ENCODE measurements around the gene SOX8. TPM values are rescaled to one million over a fixed set of nuclear protein-coding genes. Genes with fewer than 3 reads are reported as not detected.

The SOX8 gene
- total and polyA plus RNA-seq, 2 experiments from 2014 or later = 5.7 to 26.2 TPM

- no peaks in the 10 kb centered on the region for H3K27me3 ChIP-seq (ENCODE audit: insufficient read depth)
- no peaks in the 10 kb centered on the region for H4K20me1 ChIP-seq (replicated peaks; ENCODE audit: insufficient read depth)
- H3K36me3 ChIP-seq (ENCODE audit: insufficient read depth) = no peaks in the 10 kb centered on the region
- Mint-ChIP-seq H3K4me1 (no peaks in the 10 kb centered on the region), H3K9me3 (no peaks in the 10 kb centered on the region), H3K4me3 (no peak overlapping the region), H3K27ac (no peak overlapping the region), H3K36me3 (ENCODE audit: low read depth) (no peaks in the 10 kb centered on the region), H3K27me3 (ENCODE audit: insufficient read depth, low read depth, poor library complexity) (peaks cover 9% of the 10 kb centered on the region)
- no peaks in the 10 kb centered on the region for H3F3A ChIP-seq (replicated peaks; ENCODE audit: low read depth)
- DNase-seq (ENCODE audit: low spot score) (no peak), ATAC-seq (no peak)
- H3K4me1 ChIP-seq (ENCODE audit: insufficient read depth) = no peaks in the 10 kb centered on the region
- no peak overlapping the region for H3K27ac ChIP-seq (ENCODE audit: low read depth)
- H3K4me3 ChIP-seq = no peak overlapping the region
- H3K4me2 ChIP-seq = no peak overlapping the region
- no peaks in the 10 kb centered on the region for H3K79me2 ChIP-seq (replicated peaks; ENCODE audit: insufficient read depth)
- no peaks in the 10 kb centered on the region for H3K9me2 ChIP-seq (ENCODE audit: insufficient read depth)
- no peak for TF ChIP-seq CTCF (conservative IDR thresholded peaks at IDR 0.05; ENCODE audit: low read depth in 2 of 2)
- no peak for TF ChIP-seq ZNF331 (CRISPR knock-in tag; IDR thresholded peaks at IDR 0.05; ENCODE audit: low read depth)
- no peak for TF ChIP-seq STAT1 (IDR thresholded peaks at IDR 0.05; ENCODE audit: unreplicated experiment)
- TF ChIP-seq EZH2 (IDR thresholded peaks at IDR 0.05; ENCODE audit: low read depth, unreplicated experiment) = no peak
- H2AFZ ChIP-seq = no peak overlapping the region
Observed at GRCh38 chr16:1010251-1010650, 28.7 kb downstream of the SOX8 start.

- ATAC-seq (no peak), DNase-seq (ENCODE audit: low spot score) (no peak)
- Histone ChIP-seq H3K27me3 (ENCODE audit: insufficient read depth) (no peaks in the 10 kb centered on the region), H3K4me3 (no peak overlapping the region), H3K4me2 (no peak overlapping the region), H3K36me3 (ENCODE audit: insufficient read depth) (no peaks in the 10 kb centered on the region), H3K9me2 (ENCODE audit: insufficient read depth) (no peaks in the 10 kb centered on the region), H3K27ac (ENCODE audit: low read depth) (no peak overlapping the region), H3F3A (replicated peaks; ENCODE audit: low read depth) (no peaks in the 10 kb centered on the region), H2AFZ (no peak overlapping the region), H3K4me1 (ENCODE audit: insufficient read depth) (no peaks in the 10 kb centered on the region), H4K20me1 (replicated peaks; ENCODE audit: insufficient read depth) (no peaks in the 10 kb centered on the region), H3K79me2 (replicated peaks; ENCODE audit: insufficient read depth) (no peaks in the 10 kb centered on the region)
- Mint-ChIP-seq H3K9me3 (no peaks in the 10 kb centered on the region), H3K4me3 (no peak overlapping the region), H3K27me3 (ENCODE audit: insufficient read depth, low read depth, poor library complexity) (peaks cover 11% of the 10 kb centered on the region), H3K27ac (no peak overlapping the region), H3K36me3 (ENCODE audit: low read depth) (no peaks in the 10 kb centered on the region), H3K4me1 (no peaks in the 10 kb centered on the region)
- TF ChIP-seq REST (IDR thresholded peaks at IDR 0.05; ENCODE audit: unreplicated experiment) = no peak
- TF ChIP-seq EZH2 (IDR thresholded peaks at IDR 0.05; ENCODE audit: low read depth, unreplicated experiment) = no peak
- no peak for TF ChIP-seq EZH2phosphoT487 (IDR thresholded peaks at IDR 0.05; ENCODE audit: unreplicated experiment)
- TF ChIP-seq ZNF114 (CRISPR knock-in tag; IDR thresholded peaks at IDR 0.05) = no peak
- TF ChIP-seq ETS1 (IDR thresholded peaks at IDR 0.05) = no peak
- TF ChIP-seq JUNB (IDR thresholded peaks at IDR 0.05; ENCODE audit: unreplicated experiment) = no peak
- TF ChIP-seq NANOG (IDR thresholded peaks at IDR 0.05; ENCODE audit: borderline replicate concordance) = no peak
Observed at GRCh38 chr16:1010815-1011214, 29.2 kb downstream of the SOX8 start.
